HG03432 (cell line): Measurements from ENCODE around the gene SFMBT1.

ENCODE experiments used
- ATAC-seq: cut with Tn5 transposase; IDR thresholded peaks from one replicate; pipeline ENCODE4 v1.9.1; 2021; ENCODE audit warnings: mild to moderate bottlenecking, moderate library complexity; ENCODE audit not compliant: unreplicated experiment

SFMBT1 gene

DNA sequence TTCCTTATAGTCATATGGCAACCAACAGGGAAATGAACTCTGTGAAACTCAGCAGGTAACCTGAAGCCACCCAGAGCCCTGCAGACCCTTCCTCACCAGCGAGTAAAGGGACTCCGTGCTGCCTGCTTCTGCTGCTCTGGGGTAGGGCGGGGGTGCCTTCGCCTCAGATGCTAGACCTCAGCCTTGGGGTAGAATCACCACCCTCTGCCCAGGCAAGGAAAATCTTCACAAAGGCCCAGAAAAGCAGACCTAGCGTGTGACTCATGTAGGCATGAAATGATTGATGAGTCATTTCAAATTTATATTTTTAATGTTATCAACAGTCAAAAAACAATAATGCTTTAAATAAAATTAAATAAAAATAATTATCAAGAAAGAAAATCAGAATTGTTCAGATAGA lies 155.1 kb downstream of the SFMBT1 start:
- ATAC-seq = no peak

DNA sequence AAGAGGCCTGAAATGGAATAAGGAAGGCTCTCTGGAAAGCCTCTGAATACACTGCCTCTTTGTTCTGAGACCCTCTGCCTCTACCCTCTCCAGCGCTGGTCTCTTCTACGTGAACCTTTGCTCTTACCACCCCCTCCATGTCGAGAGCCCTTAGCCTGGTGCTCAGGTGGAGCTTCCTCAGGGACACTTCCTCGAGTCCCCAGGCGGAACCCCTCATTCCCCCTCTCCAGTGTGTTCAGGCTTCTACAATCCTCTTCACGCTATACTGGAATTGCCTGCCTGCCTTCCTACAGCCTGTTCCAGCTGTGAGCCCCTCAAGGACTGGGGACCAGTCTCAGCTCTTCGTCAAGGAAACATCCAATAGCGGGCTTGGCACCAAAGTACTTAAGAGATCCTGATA lies 156.0 kb downstream of the SFMBT1 start:
- ATAC-seq = no peak

DNA sequence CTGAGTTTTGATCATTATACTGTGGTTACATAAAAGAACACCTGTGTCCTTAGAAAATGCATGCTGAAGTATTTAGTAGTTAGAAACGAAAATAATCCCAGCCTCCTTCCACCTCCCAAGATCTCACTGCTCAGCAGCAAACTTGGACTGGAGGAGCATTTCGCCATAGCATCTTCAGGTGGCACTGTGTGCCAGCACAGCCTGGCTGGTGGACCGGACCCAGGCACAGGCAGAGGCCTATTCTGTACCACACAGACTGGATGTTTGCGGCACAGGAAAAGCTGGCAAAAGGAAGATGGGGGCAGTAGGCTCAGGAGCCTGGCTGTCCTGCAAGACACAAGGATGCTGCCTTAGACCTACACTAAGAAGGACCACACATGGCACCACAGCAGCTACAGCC lies 158.7 kb downstream of the SFMBT1 start:
- no peak for ATAC-seq

DNA sequence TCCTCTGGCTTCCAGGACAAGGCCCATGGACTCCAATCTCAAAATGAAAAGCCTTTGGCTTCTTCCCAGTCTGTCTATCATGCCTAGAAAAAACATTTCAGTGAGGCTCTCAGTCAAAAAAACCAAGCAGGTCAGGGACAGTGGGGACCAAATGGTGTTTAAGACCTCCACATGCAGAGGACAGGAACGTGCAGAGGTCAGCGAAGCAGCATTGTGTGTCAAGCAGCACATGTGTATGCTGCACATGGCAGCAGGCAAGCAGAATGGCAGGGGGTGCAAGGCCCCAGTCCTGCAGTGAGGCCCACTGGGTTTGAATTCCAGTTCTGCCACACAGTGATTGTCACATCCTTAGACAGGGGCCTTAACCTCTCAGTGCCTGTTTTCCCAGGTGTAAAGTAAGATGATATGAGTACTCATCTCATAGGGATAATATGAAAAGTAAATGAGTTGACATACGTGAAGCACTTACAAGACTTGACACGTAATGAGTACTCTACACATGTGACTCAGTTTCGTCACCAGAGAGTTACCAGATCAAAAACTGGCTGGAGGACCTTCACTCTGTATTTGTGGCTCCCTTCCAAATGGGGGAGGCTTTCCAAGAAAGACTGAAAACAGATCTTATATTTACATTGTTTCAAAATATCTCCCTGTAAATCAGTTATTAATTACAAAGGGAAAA lies 159.7 kb downstream of the SFMBT1 start:
- no peak for ATAC-seq

DNA sequence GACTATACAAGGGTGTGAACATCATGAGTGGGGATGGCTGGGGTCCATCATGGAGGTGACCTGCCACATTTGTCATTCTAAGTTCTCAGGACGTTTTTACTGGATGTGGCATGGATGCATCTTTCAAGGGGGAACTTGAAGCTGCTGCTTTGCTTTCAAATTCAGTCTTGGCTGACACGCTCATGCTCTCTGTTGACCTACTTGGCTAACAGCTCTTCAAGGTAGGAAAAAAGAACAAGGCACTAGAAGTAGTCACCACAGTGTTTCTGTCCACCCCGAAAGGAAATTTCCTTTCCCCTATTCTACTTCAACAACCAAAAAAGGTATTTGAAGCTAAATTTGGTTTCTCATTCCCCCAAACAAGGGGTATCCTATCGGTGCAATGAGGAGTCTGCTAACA lies 163.5 kb downstream of the SFMBT1 start:
- ATAC-seq = no peak

DNA sequence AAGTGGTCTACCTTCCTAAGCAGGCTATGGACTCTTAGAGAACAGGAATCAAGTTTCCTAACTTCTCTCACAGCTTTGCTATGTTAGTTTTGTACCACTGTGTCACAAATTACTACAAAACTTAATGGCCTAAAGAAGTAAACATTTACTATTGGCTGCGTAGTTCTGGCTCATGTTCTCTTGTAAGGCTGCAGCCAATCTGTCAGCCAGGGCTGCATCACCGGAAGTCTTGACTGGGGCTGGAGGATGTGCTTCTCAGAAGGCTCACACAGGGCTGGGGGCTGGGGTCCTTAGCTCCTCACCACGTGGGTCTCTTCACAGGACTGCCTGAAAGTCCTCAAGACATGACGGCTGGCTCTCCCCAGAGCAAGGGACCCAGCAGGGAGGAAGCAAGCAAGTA lies 164.0 kb downstream of the SFMBT1 start:
- ATAC-seq = no peak

DNA sequence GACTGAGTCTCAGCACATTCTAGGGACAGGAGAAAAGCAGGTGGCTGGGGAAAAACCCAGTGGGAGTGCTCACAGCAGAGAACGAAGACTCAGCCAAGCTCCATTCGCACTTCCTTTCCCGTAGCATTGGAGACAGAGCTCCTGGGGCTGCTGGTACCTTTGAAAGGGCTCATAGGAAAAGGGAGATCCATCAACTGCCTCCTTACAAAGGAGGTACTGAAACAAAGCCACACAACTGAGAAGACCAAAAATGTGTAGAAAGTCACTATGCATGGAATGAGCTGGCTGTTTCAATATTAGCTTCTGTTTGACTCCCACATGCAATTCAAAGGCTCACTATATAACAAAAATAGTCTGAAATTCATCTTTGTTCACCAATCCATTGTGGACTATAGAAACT lies 165.4 kb downstream of the SFMBT1 start:
- ATAC-seq = peak; percentile 74

DNA sequence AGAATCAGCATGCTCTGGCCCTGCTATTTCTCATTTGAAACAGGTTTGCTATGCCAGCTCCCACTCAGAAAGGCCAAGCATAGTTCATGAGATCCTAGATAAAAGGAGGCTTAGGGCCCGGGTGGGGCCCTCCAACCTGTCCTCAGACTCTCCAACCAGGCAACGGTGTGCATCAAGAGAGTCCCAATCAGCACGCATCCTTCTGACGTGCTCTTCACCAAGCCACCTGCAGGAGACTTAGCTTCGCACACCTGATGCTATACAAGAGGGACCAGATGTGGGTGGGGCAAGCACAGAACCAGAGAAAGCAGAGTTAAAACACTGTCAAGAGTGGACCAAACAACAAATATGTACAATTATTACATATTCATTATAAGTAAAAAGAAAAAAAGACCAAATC lies 165.8 kb downstream of the SFMBT1 start:
- ATAC-seq = no peak

DNA sequence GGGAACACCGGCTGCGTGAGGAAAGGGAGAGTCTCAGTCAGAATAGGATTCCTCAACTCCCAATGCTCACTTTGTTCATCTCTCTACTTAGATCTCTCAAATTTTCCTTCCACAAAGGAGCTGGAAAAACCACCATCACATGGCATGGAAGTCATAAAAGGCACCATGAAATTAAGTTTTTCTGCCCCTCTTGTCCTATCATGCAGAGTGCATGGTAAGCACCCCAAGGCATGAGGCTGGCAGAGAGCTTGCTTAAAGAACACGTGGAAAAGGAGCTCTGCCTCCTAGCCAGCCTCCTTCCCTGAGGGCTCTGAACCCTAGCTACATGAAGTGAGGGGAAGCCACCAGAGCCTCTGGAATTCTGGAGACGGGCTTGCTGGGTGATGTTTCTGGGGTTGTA lies 166.3 kb downstream of the SFMBT1 start:
- no peak for ATAC-seq

DNA sequence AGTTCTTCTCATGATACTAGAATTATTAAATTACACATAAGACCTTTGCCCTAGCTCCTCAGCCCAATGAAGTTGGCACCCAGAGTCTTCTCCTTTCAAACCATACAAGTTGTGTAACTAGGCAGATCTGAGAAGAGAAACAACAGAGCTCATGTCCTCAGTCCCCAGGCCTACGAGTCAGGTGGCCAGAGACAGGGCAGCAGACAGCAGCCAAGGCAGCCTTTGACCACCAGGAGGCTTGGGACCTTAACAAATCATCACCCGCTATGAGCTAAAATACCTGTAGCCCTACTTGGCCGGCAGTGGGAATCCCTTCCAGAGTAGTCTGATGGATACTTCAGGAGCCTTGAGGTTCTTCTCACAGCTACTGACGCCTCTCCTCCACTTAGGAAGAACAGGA lies 166.8 kb downstream of the SFMBT1 start:
- no peak for ATAC-seq

DNA sequence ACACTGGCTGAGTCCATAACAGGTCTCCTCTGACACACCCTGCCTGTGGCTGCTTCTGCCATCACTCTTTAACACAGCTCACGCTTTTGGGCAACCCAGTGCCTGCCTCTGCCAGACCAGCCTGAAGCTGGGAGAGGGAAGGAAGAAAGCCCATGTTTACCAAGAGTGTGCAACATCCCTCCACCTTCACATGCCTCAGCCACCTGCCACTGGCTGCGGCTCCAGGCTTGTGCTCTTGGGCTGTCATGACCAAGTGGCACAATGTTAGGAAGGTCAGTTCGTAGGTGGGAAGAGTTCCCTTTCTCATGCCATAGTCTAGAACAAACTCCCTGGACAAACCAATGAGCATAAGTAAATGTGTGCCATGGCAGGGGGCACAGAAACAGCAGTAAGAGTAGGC lies 168.8 kb downstream of the SFMBT1 start:
- no peak for ATAC-seq

DNA sequence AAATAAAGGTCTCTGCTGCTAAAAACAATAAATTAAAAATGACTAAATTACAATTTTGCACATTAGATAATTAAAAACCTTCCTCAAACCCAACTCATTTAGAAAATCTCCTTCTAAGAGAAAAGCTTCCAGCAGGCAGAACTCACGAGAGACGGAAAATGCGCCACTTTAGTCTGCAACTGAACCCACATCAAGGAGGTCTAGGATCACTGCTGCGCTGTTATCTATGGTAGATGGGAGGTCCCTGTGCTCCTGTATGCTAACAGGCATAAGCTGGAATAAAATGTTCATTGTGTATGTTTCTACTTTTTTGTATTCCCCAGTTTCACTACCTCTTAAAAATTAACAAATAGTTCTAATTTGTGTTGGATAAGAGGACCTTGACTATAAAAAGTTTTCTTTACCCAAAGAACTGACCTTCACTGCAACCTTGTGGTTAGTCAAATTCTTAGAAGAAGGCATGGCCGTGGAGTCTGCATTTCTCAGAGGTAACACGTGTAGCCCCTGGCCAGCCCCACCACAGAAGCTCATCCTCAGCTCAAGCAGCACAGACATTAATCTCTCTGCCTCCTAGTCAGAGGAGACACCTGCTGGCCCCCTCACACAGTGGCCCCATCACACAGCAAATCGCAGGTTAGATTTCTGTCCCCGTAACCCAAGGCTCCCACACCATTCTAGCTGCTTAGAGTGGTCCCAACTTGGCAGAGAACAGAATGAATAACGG lies 170.8 kb downstream of the SFMBT1 start:
- ATAC-seq = no peak

DNA sequence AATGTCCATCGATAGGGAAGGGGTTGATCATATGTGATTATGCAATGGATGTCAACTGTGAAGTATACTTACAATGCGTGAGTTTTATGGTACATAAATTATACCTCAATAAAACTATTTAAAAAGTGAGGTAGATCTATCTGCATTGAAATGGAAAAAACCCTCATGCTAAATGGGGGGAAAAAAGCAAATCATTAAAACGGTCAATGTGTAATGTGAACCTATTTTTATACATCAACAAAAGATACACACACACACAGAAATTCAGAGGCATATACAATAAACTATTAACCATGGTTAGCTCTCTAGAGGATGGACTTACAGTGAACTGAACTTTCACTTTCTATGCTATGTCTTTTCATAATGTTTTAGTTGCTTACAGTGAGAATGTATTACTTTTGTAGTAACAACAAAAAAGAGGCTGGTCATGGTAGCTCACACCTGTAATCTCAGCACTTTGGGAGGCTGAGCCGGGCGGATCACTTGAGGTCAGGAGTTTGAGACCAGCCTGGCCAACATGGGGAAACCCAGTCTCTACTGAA lies 171.6 kb downstream of the SFMBT1 start:
- no peak for ATAC-seq

DNA sequence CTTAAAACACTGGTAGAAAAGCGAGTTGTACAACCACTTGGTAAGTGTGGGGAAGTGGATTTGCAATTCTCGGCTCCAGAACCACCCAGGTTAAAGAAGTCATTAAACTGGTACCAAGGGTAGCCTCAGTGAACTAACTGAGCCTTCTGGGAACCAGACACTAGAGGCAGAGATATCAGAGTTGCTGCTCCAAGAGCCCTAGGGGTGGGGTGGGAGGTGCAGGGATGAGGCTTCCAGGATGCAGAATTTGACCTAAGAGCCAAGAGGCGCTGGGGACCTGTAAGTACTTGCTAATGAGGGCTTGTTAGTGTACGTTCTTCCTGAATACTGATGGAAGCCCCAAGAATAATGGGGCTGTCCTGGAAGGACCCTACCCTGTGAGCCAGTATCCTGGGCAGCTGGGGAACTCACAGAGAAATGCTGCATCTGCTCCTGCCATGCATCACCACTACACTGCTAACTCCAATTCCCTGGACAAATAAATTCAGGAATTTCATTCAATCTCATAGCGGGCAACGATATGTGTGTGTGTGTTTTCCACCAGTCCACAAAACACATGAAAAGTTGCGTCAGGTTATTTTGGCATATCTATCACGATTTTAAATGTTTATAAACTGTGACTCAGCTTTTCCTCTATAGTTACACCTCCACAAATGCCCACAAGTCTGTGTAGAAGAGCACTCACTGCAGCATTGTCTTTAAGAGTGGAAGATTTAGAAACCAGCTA lies 172.3 kb downstream of the SFMBT1 start:
- no peak for ATAC-seq

DNA sequence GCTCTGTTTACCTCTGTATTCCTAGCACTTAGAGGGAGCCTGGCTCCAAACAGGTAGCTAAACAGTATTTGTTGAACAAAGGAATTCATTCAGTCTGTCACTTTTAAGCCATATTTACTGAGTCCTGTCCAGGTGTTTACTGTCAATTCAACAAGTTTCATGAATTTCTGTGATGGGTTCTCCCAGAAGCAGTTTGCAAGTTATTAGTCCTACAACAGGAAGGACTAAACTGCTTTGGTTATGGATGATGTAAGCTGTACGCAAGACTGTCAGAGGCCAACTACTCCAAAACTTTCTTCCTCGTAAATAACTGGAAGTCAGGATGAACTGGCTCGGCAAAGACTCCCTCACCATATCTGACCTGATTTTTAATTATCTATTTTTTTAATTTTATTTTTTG lies 173.6 kb downstream of the SFMBT1 start:
- ATAC-seq = no peak

DNA sequence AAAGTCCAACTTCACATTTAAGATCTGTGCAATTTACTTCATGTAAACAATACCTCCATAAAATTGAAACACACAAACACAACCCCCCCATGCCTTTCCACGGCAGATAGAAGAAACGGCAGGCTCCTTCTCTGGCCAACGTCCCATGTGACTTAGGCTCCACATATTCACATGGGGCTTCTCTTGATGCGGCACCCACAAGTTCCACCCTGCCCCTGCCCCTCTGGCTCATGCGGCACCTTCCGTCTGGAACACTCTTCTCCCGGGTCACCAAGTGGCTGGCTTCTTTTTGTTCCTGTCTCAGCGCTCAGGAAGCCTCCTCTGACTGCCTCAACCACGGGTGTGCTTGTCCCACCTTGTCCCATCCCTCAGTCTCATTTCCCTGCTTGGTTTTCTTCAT lies 174.1 kb downstream of the SFMBT1 start:
- ATAC-seq = no peak

DNA sequence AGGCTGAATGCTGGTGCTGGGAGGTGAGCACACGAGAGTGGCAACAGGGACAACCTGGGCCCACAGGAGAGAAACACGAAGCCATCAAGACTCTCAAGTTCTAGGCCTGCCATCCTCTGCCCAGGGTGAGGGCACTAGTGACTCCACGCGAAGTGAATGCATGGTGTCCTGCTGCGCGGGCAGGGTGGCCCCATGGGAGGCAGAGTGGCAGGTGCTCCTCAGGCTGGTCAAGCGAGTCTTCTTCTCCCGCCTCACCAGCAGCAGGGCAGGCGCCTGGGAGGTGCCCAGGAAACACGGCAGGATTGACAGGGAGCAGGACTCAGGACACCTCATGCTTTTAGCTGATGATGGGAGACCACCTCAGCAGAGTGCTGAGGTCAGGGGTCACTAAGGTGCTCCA lies 175.4 kb downstream of the SFMBT1 start:
- no peak for ATAC-seq

DNA sequence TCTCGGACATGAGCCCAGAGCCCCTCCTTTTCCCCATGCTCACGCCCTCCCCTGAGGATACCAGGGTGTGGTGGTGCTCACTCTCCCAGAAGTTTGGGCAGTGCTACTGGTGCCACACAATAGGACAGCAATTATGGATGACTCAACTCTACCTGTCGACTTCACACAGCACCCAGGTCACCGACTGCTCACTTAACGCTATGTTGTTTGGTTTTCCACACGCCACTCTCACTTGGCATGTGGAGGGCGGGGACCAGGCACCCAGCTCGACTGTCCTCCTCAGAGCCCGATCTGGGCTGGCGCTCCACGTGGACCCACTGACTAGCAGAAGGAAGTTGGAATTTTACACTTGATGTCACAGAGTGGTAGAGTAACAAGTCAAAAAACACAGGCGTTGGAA lies 179.4 kb downstream of the SFMBT1 start:
- no peak for ATAC-seq

DNA sequence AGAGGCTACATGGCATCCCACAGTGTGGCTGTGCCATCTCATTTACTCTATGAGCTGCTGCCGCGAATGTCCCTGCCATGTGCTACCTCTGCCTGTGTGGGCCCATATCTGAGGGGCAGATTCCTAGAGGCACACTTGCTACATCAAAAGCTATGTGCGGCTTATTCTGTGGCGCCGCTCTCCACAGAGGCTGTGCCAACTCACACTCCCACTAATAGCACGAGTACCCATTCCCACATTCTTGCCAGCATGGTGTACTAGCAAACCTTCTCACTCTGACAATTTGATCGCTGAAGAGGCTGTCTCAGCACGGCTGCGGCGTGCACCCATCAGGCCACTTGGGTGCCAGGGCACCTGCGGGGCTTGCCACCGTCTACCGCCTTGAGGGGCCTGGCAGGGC lies 179.9 kb downstream of the SFMBT1 start:
- no peak for ATAC-seq

DNA sequence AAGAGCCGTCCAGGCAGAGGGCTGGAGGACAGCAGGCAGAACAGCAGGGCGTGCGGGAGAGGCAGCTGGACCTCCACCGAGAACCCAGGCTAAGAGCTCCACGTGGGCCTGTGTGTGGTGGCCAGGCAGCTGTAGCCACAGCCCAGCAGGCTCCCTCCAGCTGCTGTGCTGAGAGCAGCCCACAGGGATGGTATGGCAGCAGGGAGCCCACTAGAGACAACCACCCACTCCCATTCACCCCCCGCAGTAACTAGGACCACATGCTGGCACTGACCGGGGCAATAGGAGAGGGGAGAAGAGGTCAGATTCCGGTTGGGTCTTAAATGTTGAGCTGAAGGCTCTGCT lies 185.5 kb downstream of the SFMBT1 start:
- ATAC-seq = no peak

DNA sequence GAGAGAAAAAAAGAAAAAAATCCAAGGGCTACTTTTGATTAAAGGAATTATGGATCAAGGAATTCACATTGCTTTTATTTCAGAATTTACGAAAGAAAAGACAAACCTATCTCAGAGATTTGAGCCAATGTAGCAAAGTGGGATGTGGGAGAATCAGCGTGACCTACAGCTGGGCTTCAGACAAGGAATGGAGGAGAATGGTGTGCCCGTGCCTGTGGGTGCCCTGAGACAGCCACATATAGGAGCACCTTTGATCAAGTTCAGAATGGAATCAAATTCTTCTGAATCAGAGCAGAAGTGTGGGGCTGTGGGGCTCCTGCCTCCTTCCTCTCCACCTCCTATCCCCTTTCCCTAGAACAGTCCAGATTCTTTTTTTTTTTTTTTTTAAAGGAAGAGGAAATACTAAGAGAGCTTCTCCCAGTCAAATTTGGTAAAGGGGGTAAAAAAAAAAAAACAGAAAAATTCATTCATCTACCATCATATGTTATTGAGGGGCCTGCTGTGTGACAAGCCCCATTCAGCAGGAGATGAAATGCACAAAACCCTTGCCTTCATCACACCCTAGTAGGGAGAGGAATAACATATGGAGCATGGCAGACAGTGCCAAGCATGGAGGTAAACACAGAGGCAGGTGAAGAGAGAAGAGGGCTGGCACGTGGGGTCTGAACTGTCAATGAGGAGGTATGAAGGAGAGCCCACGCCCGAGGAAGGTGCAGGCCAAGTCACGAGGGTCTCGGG lies 186.0 kb downstream of the SFMBT1 start:
- no peak for ATAC-seq
